OCI-LY7 (cell line): Measurements from ENCODE around the gene ZNF594.

Experiments used
- EZH2phosphoT487 ChIP-seq: fragments of 200-600 bp; sonication (generic); IDR thresholded peaks from 2 replicates; pipeline ENCODE4 v1.6.1; 2018; ENCODE audit warnings: low read depth, borderline replicate concordance, mild to moderate bottlenecking, mixed run types, antibody characterized with exemption, low read length, moderate library complexity, mixed read lengths
- TF ChIP-seq, protein P1 (sequence below): fragments of 200-600 bp; sonication (generic); conservative IDR thresholded peaks from 2 replicates; pipeline ENCODE4 v1.5.1; 2014; ENCODE audit warnings: mild to moderate bottlenecking, antibody characterized with exemption, low read length, moderate library complexity, mixed read lengths

GRCh38 chr17:5179003-5179402 is 12.7 kb downstream of the ZNF594 start:
- TF ChIP-seq, protein P1, sequence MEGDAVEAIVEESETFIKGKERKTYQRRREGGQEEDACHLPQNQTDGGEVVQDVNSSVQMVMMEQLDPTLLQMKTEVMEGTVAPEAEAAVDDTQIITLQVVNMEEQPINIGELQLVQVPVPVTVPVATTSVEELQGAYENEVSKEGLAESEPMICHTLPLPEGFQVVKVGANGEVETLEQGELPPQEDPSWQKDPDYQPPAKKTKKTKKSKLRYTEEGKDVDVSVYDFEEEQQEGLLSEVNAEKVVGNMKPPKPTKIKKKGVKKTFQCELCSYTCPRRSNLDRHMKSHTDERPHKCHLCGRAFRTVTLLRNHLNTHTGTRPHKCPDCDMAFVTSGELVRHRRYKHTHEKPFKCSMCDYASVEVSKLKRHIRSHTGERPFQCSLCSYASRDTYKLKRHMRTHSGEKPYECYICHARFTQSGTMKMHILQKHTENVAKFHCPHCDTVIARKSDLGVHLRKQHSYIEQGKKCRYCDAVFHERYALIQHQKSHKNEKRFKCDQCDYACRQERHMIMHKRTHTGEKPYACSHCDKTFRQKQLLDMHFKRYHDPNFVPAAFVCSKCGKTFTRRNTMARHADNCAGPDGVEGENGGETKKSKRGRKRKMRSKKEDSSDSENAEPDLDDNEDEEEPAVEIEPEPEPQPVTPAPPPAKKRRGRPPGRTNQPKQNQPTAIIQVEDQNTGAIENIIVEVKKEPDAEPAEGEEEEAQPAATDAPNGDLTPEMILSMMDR, result no peak
- TF ChIP-seq EZH2phosphoT487, result no peak
